Measurements from ENCODE around the gene HOXB5.
A peak's percentile ranks its signal among the peaks of the same experiment; 100 is the strongest.

HOXB5 gene

GRCh38 chr17:48608494-48608834 lies 14.9 kb upstream of the HOXB5 start:
- Histone ChIP-seq H3K79me2 (ENCODE audit: insufficient read depth, low read length) (peaks cover 100% of the 10 kb centered on the region), H3K9me2 (replicated peaks; ENCODE audit: low read depth, low read length) (no peaks in the 10 kb centered on the region), H3K36me3 (ENCODE audit: insufficient read depth, low read length) (no peaks in the 10 kb centered on the region), H3K9ac (ENCODE audit: low read depth, low read length, poor library complexity, severe bottlenecking) (peak overlapping the region; percentile 100), H3F3A (ENCODE audit: low read depth) (0 out of 2 replicates have a peak, but pooled peaks cover 4% of the 10 kb centered on the region), H3K4me3 (ENCODE audit: low read length, poor library complexity, severe bottlenecking) (peak overlapping the region; percentile 89), H2AFZ (ENCODE audit: low read length) (no peak overlapping the region), H3K4me1 (ENCODE audit: insufficient read depth, low read length, poor library complexity, severe bottlenecking) (peaks cover 40% of the 10 kb centered on the region), H4K20me1 (ENCODE audit: insufficient read depth, low read length, poor library complexity, severe bottlenecking) (peaks cover 17% of the 10 kb centered on the region), H3K4me2 (ENCODE audit: low read depth, low read length, poor library complexity, severe bottlenecking) (peak overlapping the region; percentile 98), H3K27me3 (ENCODE audit: insufficient read depth, low read length, poor library complexity, severe bottlenecking) (peaks cover 22% of the 10 kb centered on the region), H3K9me3 (ENCODE audit: insufficient read depth, low read depth, low read length) (no peaks in the 10 kb centered on the region)
- TF ChIP-seq CTCF (conservative IDR thresholded peaks at IDR 0.05; ENCODE audit: low read length): no peak
- no peak for TF ChIP-seq EZH2phosphoT487 (IDR thresholded peaks at IDR 0.05; ENCODE audit: borderline replicate concordance)

DNA sequence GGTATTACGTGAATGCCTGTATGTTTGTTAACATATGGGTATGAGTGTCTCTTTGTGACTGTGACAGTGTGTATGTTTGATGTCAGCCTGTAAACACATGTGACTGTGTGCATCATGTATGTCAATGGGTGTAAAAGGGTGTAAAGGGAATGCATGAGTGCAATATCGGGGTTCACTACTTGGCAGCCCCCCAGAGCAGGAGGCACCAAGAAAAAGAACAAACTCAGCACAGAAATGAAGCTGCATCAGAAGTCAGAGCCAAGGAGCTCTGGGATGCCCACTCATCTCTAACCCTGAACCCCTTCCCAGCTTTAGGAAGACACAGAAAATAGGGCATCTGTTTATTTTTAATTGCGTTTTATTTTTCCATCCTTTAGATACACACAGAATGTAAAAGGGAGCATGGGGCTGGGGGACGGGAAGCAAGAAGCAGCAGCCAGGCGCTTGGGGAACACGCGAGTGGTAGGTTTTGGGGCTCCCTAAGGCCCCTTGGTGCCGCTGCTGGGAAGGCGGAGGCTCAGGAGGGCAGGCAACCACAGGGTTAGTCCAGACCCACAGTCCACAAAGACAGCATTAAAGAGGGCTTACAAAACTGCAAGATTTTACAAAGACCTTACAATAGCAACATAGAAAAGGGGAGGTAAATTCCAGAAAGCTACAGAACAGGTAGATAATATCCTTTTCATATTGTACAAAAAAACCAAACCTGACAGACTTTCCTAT lies 13.5 kb upstream of the HOXB5 start:
- Histone ChIP-seq H3F3A (ENCODE audit: low read depth) (0 out of 2 replicates have a peak, but pooled peaks cover 4% of the 10 kb centered on the region), H3K9ac (ENCODE audit: low read depth, low read length, poor library complexity, severe bottlenecking) (peak overlapping the region; percentile 100)

GRCh38 chr17:48605991-48606891 lies 12.7 kb upstream of the HOXB5 start:
- peaks cover 100% of the 10 kb centered on the region for H3K79me2 ChIP-seq (ENCODE audit: insufficient read depth, low read length)
- peaks cover 33% of the 10 kb centered on the region for H4K20me1 ChIP-seq (ENCODE audit: insufficient read depth, low read length, poor library complexity, severe bottlenecking)
- peaks cover 39% of the 10 kb centered on the region for H3K27me3 ChIP-seq (ENCODE audit: insufficient read depth, low read length, poor library complexity, severe bottlenecking)
- TF ChIP-seq EZH2phosphoT487 (IDR thresholded peaks at IDR 0.05; ENCODE audit: borderline replicate concordance) (no peak), CTCF (conservative IDR thresholded peaks at IDR 0.05; ENCODE audit: low read length) (no peak)
- peaks cover 15% of the 10 kb centered on the region for H3K36me3 ChIP-seq (ENCODE audit: insufficient read depth, low read length)
- H3K4me1 ChIP-seq (ENCODE audit: insufficient read depth, low read length, poor library complexity, severe bottlenecking): peaks cover 40% of the 10 kb centered on the region
- H3F3A ChIP-seq (ENCODE audit: low read depth): 0 out of 2 replicates have a peak, but pooled peaks cover 4% of the 10 kb centered on the region
- no peaks in the 10 kb centered on the region for H3K9me2 ChIP-seq (replicated peaks; ENCODE audit: low read depth, low read length)
- peak overlapping the region; percentile 98 for H3K4me2 ChIP-seq (ENCODE audit: low read depth, low read length, poor library complexity, severe bottlenecking)
- no peak overlapping the region for H2AFZ ChIP-seq (ENCODE audit: low read length)
- peak overlapping the region; percentile 100 for H3K9ac ChIP-seq (ENCODE audit: low read depth, low read length, poor library complexity, severe bottlenecking)
- H3K9me3 ChIP-seq (ENCODE audit: insufficient read depth, low read depth, low read length): no peaks in the 10 kb centered on the region
- H3K4me3 ChIP-seq (ENCODE audit: low read length, poor library complexity, severe bottlenecking): peak overlapping the region; percentile 89

More for the DNA sequence above, 13.5 kb upstream of the HOXB5 start:
- Histone ChIP-seq H3K9me3 (ENCODE audit: insufficient read depth, low read depth, low read length) (no peaks in the 10 kb centered on the region), H3K79me2 (ENCODE audit: insufficient read depth, low read length) (peaks cover 100% of the 10 kb centered on the region), H3K27me3 (ENCODE audit: insufficient read depth, low read length, poor library complexity, severe bottlenecking) (peaks cover 31% of the 10 kb centered on the region), H3K9me2 (replicated peaks; ENCODE audit: low read depth, low read length) (no peaks in the 10 kb centered on the region), H2AFZ (ENCODE audit: low read length) (no peak overlapping the region), H3K36me3 (ENCODE audit: insufficient read depth, low read length) (peaks cover 8% of the 10 kb centered on the region), H4K20me1 (ENCODE audit: insufficient read depth, low read length, poor library complexity, severe bottlenecking) (peaks cover 25% of the 10 kb centered on the region), H3K4me1 (ENCODE audit: insufficient read depth, low read length, poor library complexity, severe bottlenecking) (peaks cover 40% of the 10 kb centered on the region), H3K4me2 (ENCODE audit: low read depth, low read length, poor library complexity, severe bottlenecking) (peak overlapping the region; percentile 98), H3K4me3 (ENCODE audit: low read length, poor library complexity, severe bottlenecking) (peak overlapping the region; percentile 89)
- TF ChIP-seq CTCF (conservative IDR thresholded peaks at IDR 0.05; ENCODE audit: low read length) (no peak), EZH2phosphoT487 (IDR thresholded peaks at IDR 0.05; ENCODE audit: borderline replicate concordance) (no peak)

All from Loucy (cell line).